ENCODE results near the gene MFAP5. TPM values are rescaled to one million over a fixed set of nuclear protein-coding genes. Genes with fewer than 3 reads are reported as not detected.

MFAP5 gene, protein sequence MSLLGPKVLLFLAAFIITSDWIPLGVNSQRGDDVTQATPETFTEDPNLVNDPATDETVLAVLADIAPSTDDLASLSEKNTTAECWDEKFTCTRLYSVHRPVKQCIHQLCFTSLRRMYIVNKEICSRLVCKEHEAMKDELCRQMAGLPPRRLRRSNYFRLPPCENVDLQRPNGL
- 100 to 1,000 TPM in 3 of 4 donors, 10 to 100 TPM in 1; 49.3 to 205 (median 137) TPM for total RNA-seq

DNA sequence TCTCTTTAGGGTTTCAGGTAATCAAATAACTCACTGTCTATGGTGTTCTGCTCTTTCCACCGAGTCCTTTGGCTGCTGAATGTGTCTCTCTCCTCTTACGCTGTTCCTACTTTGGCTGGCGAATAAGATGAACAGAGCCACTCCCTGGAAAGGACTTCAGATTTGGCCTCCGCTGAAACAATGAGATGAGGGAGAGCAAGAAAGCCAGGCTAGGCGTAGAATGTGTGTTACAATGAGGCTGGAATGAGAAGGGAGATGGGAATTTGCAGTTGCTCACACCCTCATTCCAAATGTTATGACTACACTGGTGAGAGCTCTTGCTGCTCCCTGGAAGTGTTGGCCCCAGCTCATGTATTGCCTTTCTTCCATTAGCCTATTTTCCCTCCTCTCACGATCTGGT, at the start of gene MFAP5:
MFAP5 (minus strand) TSS at position 234 of the 400 bp plus-strand sequence. CDS start 722 bp downstream, outside the sequence.
- Histone ChIP-seq H3K4me3 (peak within 1 kb of the TSS in 1 of 2 donors; percentile 33), H3K9me3 (no peaks in the 10 kb centered on the region), H3K27me3 (no peaks in the 10 kb centered on the region), H3K4me1 (no peaks in the 10 kb centered on the region), H3K27ac (peak within 1 kb of the TSS in 3 of 4 donors; percentile 50 to 75 (median 56)), H3K36me3 (no peaks in the 10 kb centered on the region)
- TF ChIP-seq POLR2A (IDR thresholded peaks at IDR 0.05) = peak in 1 of 2 donors; percentile 35
- TF ChIP-seq, protein P1, sequence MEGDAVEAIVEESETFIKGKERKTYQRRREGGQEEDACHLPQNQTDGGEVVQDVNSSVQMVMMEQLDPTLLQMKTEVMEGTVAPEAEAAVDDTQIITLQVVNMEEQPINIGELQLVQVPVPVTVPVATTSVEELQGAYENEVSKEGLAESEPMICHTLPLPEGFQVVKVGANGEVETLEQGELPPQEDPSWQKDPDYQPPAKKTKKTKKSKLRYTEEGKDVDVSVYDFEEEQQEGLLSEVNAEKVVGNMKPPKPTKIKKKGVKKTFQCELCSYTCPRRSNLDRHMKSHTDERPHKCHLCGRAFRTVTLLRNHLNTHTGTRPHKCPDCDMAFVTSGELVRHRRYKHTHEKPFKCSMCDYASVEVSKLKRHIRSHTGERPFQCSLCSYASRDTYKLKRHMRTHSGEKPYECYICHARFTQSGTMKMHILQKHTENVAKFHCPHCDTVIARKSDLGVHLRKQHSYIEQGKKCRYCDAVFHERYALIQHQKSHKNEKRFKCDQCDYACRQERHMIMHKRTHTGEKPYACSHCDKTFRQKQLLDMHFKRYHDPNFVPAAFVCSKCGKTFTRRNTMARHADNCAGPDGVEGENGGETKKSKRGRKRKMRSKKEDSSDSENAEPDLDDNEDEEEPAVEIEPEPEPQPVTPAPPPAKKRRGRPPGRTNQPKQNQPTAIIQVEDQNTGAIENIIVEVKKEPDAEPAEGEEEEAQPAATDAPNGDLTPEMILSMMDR (IDR thresholded peaks at IDR 0.05) = no peak
- peak; percentile 20 for TF ChIP-seq POLR2AphosphoS5 (IDR thresholded peaks at IDR 0.05)
- 45 to 58% methylated on average over 3 to 6 of the region's 6 CpGs for WGBS, 2 donors (ENCODE audit: low coverage in 1 of 2)
- peak; percentile 84 for ATAC-seq

DNA sequence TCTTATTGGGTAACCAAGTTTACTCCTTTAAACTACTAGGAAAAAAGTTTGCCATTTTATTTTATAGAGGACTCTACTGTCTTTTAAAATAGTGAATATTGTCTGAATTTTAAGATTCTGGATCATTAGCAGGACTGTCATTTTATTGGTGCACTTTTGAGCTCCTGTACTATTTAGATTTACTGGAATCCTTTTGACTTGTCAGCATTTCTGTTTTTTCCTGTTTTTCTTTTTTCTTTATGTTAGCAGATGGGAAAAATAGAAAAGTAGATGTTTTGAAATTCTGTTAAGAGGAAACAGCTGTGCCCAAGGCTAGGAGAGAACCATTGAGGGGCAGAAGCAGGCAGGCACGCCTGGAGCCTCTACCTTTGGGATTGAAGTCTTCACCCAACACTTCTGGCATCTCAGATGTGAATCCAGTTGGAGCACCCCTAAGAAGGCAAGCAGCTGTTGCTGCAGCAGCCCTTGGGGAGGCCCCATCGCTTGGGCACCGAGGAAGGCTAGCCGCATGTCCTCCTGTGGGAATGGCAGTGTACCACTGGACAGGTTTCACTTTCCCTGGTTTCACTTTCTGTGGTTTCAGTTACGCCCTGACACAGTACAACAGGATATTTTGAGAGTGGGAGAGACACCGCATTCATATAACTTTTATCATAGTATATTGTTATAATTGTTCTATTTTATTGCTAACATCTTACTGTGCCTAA, 46.7 kb upstream of the MFAP5 start:
- peak; percentile 70 for ATAC-seq
- H3K27me3 ChIP-seq = no peaks in the 10 kb centered on the region
- H3K4me3 ChIP-seq = peak overlapping the region; percentile 30
- peak overlapping the region in 3 of 4 donors; percentile 6 to 63 (median 53) for H3K27ac ChIP-seq
- H3K4me1 ChIP-seq = peaks cover 0 to 69% (median 7%) of the 10 kb centered on the region in 3 donors
- 30 to 45% methylated on average over 3 to 6 of the region's 6 CpGs for WGBS, 2 donors (ENCODE audit: low coverage in 1 of 2)
- no peaks in the 10 kb centered on the region for H3K9me3 ChIP-seq
- H3K36me3 ChIP-seq = no peaks in the 10 kb centered on the region
- no peak for TF ChIP-seq POLR2A (IDR thresholded peaks at IDR 0.05)
- no peak for TF ChIP-seq POLR2AphosphoS5 (IDR thresholded peaks at IDR 0.05)
- no peak for TF ChIP-seq EP300 (IDR thresholded peaks at IDR 0.05)
- TF ChIP-seq, protein P1 (IDR thresholded peaks at IDR 0.05) = no peak

DNA sequence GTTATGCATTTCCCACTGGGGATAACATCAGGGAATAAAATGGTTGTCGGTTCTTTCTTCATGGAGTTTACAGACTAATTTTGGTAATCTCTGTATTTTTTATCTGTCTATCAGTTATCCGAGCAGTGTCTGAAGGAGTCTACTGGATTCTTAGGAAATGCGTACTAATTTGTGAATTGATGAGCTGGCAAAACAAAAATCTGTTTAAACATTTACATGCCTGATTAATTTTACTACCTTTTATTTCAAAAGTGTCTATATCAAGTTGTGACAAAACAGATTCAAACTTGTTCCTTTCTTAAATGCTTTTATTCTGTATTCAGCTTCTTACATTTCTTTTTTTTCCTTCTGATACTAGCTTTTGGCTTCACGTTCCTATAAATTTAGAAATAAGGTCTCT, 39.5 kb upstream of the MFAP5 start:
- H3K4me1 ChIP-seq = peaks cover 4 to 68% (median 5%) of the 10 kb centered on the region in 3 donors
- ATAC-seq = no peak
- TF ChIP-seq POLR2AphosphoS5 (IDR thresholded peaks at IDR 0.05) = no peak
- TF ChIP-seq EP300 (IDR thresholded peaks at IDR 0.05) = no peak
- TF ChIP-seq POLR2A (IDR thresholded peaks at IDR 0.05) = no peak
- TF ChIP-seq, protein P1 (IDR thresholded peaks at IDR 0.05) = no peak
- 55% methylated on average over 4 of the region's 4 CpGs for WGBS, 2 donors (ENCODE audit: low coverage in 1 of 2)
- no peaks in the 10 kb centered on the region for H3K9me3 ChIP-seq
- peak overlapping the region in 2 of 4 donors; percentile 34 to 98 for H3K27ac ChIP-seq
- no peaks in the 10 kb centered on the region for H3K36me3 ChIP-seq
- H3K27me3 ChIP-seq = no peaks in the 10 kb centered on the region
- no peak overlapping the region for H3K4me3 ChIP-seq

DNA sequence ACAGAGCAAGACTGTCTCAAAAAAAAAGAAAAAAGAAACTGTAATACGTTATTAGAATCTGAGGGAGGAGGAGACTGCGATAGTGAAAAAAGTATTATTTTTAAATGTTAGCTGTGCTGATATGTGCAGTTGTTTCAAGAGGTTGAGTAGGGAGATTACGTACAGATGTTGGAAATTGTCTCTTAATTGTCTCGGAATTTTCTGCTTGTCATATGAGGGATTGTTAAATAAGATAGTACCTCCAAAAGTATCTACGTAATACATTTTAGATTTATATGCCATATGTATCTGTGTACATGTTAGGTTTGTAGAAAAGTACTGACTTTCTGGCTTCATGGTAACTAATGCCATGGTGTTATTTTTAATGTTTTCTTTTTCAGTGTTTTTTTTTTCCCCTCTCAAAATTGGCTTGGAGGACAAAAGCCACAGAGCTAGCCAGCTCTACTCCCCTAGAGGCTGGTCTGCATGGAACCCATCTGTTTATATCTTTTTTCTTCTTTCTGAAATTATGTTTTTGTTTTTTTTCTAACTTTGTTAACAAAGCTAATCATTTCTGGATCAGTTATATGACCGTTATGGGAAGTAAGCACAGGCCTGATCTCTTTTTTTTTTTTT, 38.5 kb upstream of the MFAP5 start:
- Histone ChIP-seq H3K36me3 (no peaks in the 10 kb centered on the region), H3K27me3 (no peaks in the 10 kb centered on the region), H3K9me3 (no peaks in the 10 kb centered on the region), H3K27ac (peak overlapping the region in 2 of 4 donors; percentile 98 to 100), H3K4me3 (no peak overlapping the region), H3K4me1 (peaks cover 4 to 70% (median 5%) of the 10 kb centered on the region in 3 donors)
- TF ChIP-seq, protein P1 (IDR thresholded peaks at IDR 0.05) = peak in 1 of 4 experiments; percentile 6
- no peak for TF ChIP-seq POLR2A (IDR thresholded peaks at IDR 0.05)
- no peak for ATAC-seq
- WGBS, 2 donors (ENCODE audit: low coverage in 1 of 2) = 36 to 42% methylated on average over 5 to 6 of the region's 6 CpGs

All from gastroesophageal sphincter (tissue), 4 donors.